GM18907 (cell line): Measurements from ENCODE around the gene ATP11A.
"Not testable (repeated sequence)": the region's sequence is repeated elsewhere in the genome, so short reads cannot be mapped to it uniquely, and the experiment has no call there.

Experiments used
- ATAC-seq: cut with Tn5 transposase; IDR thresholded peaks from one replicate; pipeline ENCODE4 v1.9.1; 2021; ENCODE audit warnings: mild to moderate bottlenecking, moderate library complexity; ENCODE audit not compliant: unreplicated experiment

The ATP11A gene

DNA sequence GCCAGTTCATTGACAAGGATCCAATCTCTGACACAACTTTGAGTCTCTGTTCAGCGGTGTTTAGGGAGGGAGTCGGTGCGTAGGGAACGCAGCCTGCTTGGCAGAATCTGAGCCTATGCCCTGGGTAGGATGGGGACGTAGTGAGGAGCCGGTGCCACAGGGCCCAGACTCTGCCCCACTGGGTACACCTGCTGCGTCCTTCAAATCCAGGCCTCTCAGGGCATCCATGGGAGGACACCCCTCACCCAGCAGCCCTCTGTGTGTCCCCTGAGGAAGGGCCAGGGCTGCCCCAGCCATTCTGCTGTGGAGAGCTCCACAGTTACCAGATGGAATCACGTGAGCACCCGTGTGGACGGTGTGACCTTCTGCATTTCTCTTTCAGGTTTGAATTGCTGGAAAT is 146.0 kb downstream of the ATP11A start:
- no peak for ATAC-seq

DNA sequence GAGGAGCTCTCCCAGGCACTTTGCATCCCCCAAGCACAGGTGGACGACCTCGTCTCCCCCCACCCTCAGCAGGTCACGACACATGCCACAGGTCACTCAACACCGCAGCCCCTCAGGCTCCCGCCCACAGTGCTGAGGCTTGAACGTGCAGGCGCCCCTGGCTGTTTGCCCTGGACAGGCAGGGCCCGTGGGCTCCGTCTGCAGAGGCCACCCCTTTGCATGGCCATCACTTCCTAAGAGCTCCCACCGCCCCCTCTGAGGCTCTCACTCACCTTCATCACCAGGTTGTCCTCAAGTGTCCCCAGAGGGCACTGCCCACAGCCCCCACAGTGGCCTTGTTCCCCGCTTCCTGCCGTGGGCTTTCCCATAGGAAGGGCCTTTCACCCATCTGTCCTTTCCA is 147.1 kb downstream of the ATP11A start:
- no peak for ATAC-seq

DNA sequence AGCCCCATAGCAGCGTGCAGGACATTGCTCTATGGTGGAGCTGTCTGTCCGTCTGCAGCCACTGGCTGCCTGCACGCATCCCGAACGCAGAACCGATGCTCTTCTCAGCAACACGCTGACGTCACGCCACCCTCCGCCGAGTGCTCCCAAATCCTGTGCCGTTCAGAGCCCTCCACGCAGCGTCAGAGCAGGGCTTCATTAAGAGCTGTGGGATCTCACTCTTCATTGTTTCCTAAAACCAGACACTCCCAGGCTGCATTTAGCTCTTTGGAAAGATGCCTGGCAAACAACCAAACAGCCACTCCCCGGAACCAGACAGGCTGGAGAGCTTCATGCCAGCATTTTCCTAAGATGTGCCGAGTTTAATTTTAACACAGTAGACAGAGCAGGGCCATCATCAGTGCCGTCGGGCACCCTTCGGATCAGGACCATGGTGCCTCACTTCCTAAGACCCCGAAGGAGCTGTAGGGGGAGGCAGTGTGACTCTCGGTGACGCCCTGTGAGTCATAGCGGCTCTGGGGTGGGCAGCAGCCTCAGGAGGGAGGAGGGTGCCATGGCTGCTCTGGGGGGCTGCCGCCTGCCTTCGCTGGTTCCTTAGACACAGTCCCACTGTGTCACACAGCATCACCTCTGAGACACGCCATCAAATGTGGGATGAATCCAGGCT is 147.7 kb downstream of the ATP11A start:
- ATAC-seq = no peak

DNA sequence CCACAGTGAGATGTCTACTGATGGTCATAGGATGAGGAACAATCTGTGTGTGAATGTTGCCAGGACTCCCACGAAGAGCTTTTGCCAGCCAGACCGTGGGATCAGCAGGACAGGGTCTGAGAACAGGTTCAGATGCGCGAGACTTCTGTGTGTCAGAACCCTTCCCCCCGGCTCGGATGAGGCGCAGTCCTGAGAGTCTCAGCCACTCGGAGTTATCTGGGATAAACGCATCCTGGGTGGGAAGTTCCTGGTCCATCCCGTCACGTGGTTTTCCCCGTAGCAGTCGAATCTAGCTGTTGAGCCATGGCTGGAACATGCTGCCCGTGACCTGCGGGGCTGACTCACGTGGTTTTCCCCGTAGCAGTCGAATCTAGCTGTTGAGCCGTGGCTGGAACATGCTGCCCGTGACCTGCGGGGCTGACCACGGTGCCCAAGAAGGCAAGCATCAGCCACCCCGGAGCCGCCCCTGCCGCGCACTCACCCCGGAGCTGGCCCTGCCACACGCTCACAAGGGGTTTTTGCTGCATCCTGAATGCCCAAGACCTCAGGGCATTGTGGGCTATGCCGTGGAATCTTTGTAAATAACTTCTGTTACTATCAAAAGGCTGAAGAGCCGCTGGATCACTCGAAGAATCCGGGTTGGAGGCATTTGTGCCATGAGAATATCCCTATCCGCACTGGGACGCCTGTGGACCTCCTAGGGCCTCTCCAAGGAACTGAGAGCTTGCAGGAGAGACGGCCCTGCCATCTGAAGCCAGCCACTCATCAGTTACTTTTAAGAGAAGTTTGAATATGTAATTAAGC is 148.4 kb downstream of the ATP11A start:
- ATAC-seq = no peak

DNA sequence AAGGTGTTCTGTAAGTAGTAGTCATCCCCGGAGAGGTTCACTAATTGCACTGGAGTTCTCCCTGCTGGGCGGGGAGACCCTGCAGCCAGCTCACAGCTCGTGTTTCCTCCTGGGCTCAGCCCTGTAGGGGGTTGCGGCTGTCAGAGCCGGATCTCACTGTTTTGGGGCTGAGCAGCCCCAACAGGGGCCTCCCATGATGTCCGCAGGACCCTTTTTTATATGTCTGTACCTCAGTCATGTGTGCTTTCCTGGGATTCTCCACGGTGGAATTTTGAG is 148.9 kb downstream of the ATP11A start:
- ATAC-seq = no peak

DNA sequence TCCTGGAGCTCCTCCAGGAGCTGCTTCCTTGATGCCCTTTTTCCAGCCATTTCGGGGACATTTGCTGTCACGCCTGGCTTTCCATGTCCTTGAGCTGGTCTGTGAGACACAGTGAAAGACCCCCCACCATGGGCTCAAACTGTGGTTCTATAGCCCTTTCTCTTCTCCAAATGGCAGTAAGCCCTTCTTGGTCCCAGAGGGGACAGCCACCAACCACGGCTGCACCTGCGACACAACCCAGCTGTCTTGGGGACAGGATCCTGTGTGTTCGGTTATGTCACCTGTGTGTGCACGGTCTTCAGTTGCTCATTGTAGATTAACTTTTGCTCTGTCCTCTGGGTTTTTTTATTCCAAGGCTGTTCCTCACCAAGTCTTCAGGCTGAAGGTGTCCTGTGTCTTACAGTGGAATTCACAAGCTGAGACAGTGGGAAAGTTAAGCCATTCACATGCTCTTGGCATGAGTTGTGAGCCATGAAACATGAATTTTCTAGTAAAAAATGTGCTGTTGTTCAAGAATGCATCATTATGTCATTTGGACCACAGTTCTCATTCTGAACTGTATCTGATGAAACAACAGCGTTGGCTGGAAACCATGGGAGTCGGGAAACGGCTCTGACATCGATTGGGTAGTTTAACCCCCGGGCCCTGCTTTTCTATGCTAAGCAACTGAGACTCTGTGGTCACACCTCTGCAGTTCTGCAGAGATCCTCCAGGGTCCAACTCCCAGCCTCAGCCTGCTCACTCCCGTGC is 149.7 kb downstream of the ATP11A start:
- ATAC-seq = no peak

DNA sequence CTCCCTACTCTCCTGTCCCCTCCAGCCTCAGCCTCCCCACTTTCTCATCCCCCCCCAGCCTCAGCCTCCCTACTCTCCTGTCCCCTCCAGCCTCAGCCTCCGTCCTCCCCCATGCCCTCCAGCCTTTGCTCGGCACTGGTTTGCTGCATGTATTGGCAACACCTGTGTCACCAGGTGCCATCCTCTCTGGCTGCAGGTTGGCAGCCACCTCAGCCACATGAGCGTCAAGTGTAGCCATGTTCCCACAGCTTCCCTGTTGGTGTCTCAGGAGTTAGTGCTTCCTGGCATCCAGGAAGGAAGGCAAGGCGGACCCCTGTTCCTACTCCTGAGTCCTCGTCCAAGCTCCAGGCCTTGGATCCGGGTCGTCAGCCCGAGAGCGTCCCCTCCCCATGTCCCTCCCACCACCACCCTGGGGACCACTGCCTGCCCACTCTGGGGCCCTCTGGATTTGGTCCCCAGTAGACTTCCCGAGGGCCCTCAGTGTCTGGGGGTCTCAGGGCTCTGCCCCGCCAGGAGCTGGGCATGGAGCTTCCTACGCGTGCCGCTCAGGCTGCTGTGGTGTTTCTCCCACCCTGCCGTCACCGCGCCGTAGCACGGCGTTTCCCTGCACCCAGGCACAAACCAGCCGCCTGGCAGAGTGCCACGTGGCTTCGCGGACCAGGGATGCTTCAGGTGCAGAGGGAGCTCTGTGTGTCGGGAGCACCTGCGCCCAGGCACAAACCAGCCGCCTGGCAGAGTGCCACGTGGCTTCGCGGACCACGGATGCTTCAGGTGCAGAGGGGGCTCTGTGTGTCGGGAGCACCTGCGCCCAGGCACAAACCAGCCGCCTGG is 150.8 kb downstream of the ATP11A start:
- no peak for ATAC-seq

DNA sequence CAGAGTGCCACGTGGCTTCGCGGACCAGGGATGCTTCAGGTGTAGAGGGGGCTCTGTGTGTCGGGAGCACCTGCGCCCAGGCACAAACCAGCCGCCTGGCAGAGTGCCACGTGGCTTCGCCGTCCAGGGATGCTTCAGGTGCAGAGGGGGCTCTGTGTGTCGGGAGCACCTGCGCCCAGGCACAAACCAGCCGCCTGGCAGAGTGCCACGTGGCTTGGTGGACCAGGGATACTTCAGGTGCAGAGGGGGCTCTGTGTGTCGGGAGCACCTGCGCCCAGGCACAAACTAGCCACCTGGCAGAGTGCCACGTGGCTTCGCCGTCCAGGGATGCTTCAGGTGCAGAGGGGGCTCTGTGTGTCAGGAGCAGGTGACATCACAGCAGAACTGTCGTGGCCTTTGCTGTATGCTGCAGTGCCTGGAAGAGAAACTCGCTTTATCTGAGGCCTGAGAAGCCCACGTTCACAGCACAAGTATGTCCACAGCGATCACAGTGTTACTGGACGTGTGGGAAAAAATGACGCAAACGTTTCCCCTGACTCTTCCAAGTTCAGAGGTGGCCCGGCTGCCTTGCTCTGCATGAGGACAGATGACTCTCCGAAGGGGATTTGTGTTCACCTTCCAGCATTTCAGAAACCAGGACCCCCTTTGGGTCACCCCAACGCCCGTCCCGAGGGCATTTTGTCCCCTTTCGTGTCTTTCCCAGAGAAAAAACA is 151.6 kb downstream of the ATP11A start:
- ATAC-seq = not testable (repeated sequence)

DNA sequence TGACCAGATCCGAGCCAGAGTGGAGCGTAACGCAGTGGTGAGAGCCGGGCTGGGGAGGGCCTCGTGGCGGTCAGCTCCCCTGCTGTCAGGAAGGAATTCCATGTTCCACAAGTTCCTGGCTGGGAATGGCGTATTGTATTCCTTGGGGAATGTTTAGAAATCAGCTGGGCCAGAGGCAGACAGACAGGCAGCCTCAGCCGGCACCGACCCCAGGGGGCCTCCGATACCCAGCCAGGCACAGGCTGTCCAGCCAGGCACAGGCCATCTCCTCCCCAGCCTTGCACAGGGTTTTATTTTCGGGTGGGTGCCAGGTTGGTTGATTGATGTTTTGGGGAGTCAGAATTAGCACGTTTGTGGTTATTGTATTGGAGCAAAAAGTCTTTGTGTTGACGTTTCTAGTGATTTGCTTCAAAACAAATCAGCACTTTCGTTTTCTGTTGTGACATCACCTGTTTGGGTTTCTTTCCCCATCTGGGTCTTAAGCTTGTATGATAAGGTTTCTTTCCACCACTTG is 152.6 kb downstream of the ATP11A start:
- no peak for ATAC-seq

DNA sequence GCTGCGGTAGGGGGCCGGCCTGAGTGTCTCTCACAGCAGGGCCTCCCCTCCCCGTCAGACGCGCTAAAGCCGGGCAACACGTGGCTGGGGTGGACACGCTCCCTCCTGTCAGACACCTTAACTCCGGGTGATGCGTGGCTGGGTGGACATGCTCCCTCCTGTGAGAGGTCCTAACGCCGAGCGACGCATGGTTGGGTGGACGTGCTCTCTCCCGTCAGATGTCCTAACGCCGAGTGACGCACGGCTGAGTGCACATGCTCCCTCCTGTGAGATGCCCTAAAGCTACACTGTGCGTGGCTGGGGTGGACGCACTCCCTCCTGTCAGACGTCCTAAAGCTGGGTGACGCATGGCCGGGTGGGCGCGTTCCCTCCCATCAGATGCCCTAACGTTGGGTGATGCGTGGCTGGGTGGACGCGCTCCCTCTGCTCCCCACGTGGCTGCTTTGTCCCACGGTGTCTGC is 153.1 kb downstream of the ATP11A start:
- no peak for ATAC-seq

DNA sequence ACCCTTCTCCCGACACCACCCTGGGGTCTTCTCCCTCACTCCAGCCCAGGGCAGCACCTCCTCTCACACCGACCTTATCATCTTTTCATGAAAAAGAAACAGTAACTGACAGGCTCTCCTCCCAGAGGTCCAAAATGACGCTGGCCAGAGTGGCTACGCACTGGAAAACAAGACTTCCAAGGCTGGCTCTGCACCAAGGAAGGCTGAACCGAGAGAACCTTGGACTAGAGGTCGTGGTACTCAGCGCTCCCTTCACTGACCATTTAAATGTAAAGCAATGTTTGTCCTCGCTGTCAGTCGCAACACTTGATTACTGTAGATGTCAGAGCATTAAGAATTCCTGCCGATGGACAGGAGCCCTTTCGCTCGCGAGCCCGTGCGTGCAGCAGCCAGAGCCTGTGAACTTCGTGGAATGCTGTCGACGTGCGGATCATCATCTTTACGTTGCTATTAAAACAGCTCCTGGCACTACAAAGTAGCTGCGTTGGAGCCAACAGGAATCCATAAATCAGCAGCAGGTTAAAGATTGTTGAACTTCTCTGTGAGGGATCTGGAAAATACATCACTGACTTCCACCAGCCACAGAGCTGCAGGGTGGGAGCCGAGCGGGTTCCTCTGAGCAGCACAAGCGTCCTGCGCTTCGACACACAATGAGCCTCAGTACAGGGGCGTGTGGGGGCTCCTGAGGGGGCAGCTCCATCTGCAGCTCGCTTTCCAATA is 153.7 kb downstream of the ATP11A start:
- ATAC-seq = no peak

DNA sequence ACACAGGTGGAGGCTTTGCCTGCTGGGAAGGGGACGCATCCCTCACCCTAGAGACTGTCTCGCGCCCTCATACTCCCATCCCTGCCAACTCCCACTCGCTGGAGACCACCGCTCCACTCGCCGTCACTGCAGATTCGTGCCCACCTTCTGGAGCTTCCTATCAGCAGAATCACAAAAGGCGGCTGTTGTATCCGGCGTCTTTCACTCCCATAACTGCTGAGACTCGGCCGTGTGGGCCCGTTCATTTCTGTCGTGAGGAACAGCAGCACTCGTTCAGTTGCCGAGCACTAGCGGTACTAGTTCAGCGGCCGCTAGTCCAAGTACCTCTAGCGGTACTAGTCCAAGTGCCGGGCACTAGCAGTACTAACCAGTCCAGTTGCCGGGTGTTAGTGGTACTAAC is 154.6 kb downstream of the ATP11A start:
- ATAC-seq = no peak

DNA sequence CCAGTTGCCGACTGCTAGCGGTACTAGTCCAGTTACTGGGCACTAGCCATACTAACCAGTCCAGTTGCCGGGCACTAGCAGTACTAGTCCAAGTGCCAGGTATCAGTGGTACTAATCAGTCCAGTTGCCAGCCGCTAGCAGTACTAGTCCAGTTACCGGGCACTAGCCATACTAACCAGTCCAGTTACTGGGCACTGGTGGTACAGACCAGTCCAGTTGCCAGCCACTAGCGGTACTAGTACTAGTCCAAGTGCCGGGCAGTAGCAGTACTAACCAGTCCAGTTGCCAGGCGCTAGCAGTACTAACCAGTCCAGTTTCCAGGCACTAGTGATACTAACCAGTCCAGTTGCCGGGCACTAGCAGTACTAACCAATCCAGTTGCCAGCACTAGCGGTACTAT is 155.0 kb downstream of the ATP11A start:
- ATAC-seq = no peak

DNA sequence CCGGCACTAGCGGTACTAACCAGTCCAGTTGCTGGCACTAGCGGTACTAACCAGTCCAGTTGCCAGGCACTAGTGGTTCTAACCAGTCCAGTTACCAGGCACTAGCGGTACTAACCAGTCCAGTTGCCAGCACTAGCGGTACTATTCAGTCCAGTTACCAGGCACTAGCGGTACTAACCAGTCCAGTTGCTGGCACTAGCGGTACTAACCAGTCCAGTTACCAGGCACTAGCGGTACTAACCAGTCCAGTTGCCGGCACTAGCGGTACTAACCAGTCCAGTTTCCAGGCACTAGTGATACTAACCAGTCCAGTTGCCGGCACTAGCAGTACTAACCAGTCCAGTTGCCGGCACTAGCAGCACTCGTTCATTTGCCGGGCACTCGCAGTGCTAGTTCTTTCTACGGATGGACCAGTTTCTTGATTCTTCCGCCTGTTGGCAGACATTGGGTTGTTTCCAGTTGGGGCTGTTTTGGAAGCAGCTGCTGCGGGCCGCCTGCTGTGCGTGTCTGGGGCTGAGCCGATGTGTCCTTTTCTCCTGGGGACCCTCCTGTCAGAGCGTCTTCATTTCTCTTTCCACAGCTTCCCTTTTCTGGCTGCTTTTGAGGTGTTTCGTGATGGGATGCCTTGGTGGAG is 155.8 kb downstream of the ATP11A start:
- ATAC-seq = no peak

DNA sequence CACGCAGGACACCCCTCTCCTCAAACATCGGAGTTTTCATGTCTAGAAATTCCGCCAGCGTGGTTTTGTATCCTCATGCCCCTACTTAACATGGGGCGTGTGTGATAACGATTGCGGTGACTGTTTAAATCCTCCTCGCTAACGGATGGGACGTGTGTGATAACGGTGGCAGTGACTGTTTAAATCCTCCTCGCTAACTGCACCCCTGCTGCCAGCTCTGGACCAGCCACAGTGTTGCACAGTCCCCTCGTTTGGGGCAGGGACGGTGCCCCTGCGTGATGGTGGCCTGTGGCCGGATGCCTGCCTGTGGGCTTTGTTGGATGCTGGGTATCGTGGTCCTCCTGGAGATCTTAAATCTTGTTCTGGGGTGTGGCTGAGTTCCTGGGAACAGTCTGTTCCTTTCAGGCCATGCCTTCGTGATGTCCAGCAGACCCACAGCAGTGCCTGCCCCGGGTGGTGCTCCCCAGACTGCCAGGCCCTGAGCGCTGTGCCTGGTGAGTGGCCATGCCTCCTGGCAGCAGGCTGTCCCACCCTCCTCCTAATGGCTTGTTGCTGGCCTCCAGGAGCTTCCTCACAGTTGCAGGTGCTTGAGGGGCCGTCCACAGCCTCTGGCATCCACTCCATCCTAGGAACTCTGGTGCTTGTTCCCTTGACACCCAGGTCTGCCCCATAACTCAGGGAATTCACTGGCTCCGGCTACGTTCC is 156.7 kb downstream of the ATP11A start:
- ATAC-seq = no peak

DNA sequence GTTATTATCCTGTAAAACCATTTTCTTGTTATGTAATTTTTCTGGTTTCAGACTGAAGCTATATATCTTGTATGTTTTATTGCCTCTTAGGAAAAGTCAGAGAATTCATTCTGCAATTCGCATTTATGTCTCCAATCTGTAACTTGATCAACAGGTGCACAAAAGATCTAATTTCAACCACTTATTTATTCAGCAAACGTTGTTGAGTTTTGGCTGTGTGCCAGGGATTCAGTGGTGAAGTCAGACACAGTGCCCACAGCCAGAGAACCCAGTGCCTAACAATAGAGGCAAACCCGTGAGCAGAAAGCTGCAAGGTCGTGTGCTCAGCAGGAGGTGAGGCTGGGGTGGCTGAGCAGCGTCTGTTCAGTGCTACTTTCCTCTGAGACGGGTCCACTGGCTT is 159.7 kb downstream of the ATP11A start:
- ATAC-seq = no peak

DNA sequence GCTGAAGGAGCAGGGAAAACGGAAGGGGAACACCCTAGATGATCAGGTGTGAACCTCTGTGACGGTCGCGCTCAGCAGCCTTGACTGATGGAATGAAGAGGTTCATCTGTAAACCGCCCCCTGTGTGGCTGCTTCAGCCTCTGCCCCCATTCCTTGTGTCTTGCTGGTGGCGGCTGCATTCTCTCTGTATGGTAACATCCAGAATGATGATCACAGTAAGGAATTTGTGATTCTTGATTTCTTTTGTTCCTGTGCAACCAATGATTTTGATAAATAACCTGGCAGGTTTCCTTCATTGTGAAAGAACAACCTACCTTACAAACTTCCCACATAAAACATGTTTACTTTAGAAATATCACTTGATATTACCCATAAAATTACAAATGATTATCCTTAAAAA is 160.4 kb downstream of the ATP11A start:
- ATAC-seq = no peak
